ENCODE measurements around the gene KRT71. TPM values are rescaled to one million over a fixed set of nuclear protein-coding genes. Genes with fewer than 3 reads are reported as not detected.

KRT71 gene
- total RNA-seq, 2 experiments from 2014 or later: not detected

DNA sequence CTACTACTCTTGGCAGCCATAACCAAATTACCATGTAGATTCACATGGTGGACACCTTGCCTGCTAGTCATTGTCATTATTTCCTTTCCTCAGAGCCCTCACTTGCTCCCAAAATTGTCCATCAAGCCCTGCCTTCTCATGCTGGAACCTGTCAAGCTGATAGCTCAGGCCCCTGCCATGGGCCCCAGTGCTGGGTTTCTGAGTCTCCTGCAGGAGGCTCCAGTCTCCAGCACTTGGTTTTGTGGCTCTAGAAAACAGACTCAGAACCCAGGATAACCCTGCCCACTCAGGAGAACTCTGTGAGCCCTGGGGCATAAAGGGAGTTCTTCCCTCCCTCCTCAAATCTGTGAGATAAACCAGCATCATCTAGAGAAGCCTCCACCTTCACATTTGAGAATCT is 10.8 kb downstream of the KRT71 start:
- DNase-seq (ENCODE audit: low spot score): no peak
- no peaks in the 10 kb centered on the region for H3K9me2 ChIP-seq (ENCODE audit: insufficient read depth, low read length)
- no peak overlapping the region for H2AFZ ChIP-seq (ENCODE audit: low read length)
- no peaks in the 10 kb centered on the region for H3K9me3 ChIP-seq (ENCODE audit: low read length)
- no peaks in the 10 kb centered on the region for H3K36me3 ChIP-seq (ENCODE audit: insufficient read depth, low read length)
- BruUV-seq (replicated peaks): no TSS peak
- no peak overlapping the region for H3K4me3 ChIP-seq (ENCODE audit: low read depth, low read length, poor library complexity, severe bottlenecking)
- no peak for TF ChIP-seq EZH2phosphoT487 (IDR thresholded peaks at IDR 0.05; ENCODE audit: borderline replicate concordance, low read depth, low read length)
- no peak for TF ChIP-seq CTCF (conservative IDR thresholded peaks at IDR 0.05; ENCODE audit: low read length)
- CTCF ChIA-PET (ENCODE audit: unreplicated experiment): no interaction called here
- no peak overlapping the region for H3K4me2 ChIP-seq (ENCODE audit: low read length)
- no peak overlapping the region for H3K27ac ChIP-seq (ENCODE audit: low read depth, low read length, poor library complexity, severe bottlenecking)
- intact Hi-C loops (cut with micrococcal nuclease; ENCODE audit: unreplicated experiment): no loop called here
- H4K20me1 ChIP-seq (ENCODE audit: insufficient read depth, low read length): no peaks in the 10 kb centered on the region
- H3K4me1 ChIP-seq (ENCODE audit: insufficient read depth, low read length, poor library complexity, severe bottlenecking): no peaks in the 10 kb centered on the region
- H3K79me2 ChIP-seq (ENCODE audit: insufficient read depth, low read depth, low read length): no peaks in the 10 kb centered on the region
- POLR2A ChIA-PET: no interaction called here

DNA sequence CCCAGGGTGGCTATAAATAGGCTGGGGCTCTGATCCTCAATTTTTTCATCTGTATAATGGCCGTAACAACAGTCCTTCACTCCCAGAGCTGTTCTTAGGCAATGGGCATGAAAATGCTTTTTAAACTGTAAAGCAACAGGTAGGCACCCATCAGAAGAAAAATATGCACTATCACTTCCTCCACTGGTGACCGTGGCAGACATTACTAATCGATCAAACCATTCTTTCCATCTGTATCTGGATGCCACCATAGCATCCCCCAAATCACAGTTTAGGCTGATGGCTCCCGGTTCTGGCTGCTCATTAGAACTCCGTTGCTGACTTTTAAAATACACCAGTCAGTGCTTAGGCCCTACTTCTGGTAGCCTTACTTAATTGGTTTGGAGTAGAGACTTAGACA is 11.2 kb downstream of the KRT71 start:
- no peaks in the 10 kb centered on the region for H3K4me1 ChIP-seq (ENCODE audit: insufficient read depth, low read length, poor library complexity, severe bottlenecking)
- POLR2A ChIA-PET: no interaction called here
- no peak overlapping the region for H3K4me2 ChIP-seq (ENCODE audit: low read length)
- CTCF ChIA-PET (ENCODE audit: unreplicated experiment): no interaction called here
- H3K79me2 ChIP-seq (ENCODE audit: insufficient read depth, low read depth, low read length): no peaks in the 10 kb centered on the region
- H2AFZ ChIP-seq (ENCODE audit: low read length): no peak overlapping the region
- H3K4me3 ChIP-seq (ENCODE audit: low read depth, low read length, poor library complexity, severe bottlenecking): no peak overlapping the region
- H3K9me3 ChIP-seq (ENCODE audit: low read length): no peaks in the 10 kb centered on the region
- H3K36me3 ChIP-seq (ENCODE audit: insufficient read depth, low read length): no peaks in the 10 kb centered on the region
- DNase-seq (ENCODE audit: low spot score): no peak
- H4K20me1 ChIP-seq (ENCODE audit: insufficient read depth, low read length): no peaks in the 10 kb centered on the region
- no peak for TF ChIP-seq CTCF (conservative IDR thresholded peaks at IDR 0.05; ENCODE audit: low read length)
- no peak for TF ChIP-seq EZH2phosphoT487 (IDR thresholded peaks at IDR 0.05; ENCODE audit: borderline replicate concordance, low read depth, low read length)
- BruUV-seq (replicated peaks): no TSS peak
- intact Hi-C loops (cut with micrococcal nuclease; ENCODE audit: unreplicated experiment): no loop called here
- H3K27ac ChIP-seq (ENCODE audit: low read depth, low read length, poor library complexity, severe bottlenecking): no peak overlapping the region
- H3K9me2 ChIP-seq (ENCODE audit: insufficient read depth, low read length): no peaks in the 10 kb centered on the region

- Histone ChIP-seq H2AFZ (ENCODE audit: low read length) (no peak overlapping the region), H3K4me2 (ENCODE audit: low read length) (no peak overlapping the region), H3K9me3 (ENCODE audit: low read length) (no peaks in the 10 kb centered on the region), H4K20me1 (ENCODE audit: insufficient read depth, low read length) (no peaks in the 10 kb centered on the region), H3K36me3 (ENCODE audit: insufficient read depth, low read length) (no peaks in the 10 kb centered on the region), H3K27ac (ENCODE audit: low read depth, low read length, poor library complexity, severe bottlenecking) (no peak overlapping the region), H3K4me3 (ENCODE audit: low read depth, low read length, poor library complexity, severe bottlenecking) (no peak overlapping the region), H3K9me2 (ENCODE audit: insufficient read depth, low read length) (no peaks in the 10 kb centered on the region), H3K79me2 (ENCODE audit: insufficient read depth, low read depth, low read length) (no peaks in the 10 kb centered on the region), H3K4me1 (ENCODE audit: insufficient read depth, low read length, poor library complexity, severe bottlenecking) (no peaks in the 10 kb centered on the region)
- no peak for DNase-seq (ENCODE audit: low spot score)
- BruUV-seq (replicated peaks): no TSS peak
- TF ChIP-seq CTCF (conservative IDR thresholded peaks at IDR 0.05; ENCODE audit: low read length) (no peak), EZH2phosphoT487 (IDR thresholded peaks at IDR 0.05; ENCODE audit: borderline replicate concordance, low read depth, low read length) (no peak)
- ChIA-PET CTCF (ENCODE audit: unreplicated experiment) (no interaction called here), POLR2A (no interaction called here)
- intact Hi-C loops (cut with micrococcal nuclease; ENCODE audit: unreplicated experiment): no loop called here
Observed at GRCh38 chr12:52540531-52540930, 12.4 kb downstream of the KRT71 start.
